ENCODE measurements around the gene BDKRB1.

GRCh38 chr14:96271421-96271762, 15.4 kb downstream of the BDKRB1 start:
- TF ChIP-seq CTCF (IDR thresholded peaks at IDR 0.05) (no peak), POLR2A (IDR thresholded peaks at IDR 0.05) (no peak)

Measured in lower leg skin (tissue), 3 donors.